Vagina (tissue), 2 donors: ENCODE data around the gene ALS2.

Source experiments
- POLR2AphosphoS5 ChIP-seq, 2 donors: sonication (generic); formaldehyde crosslinking; IDR thresholded peaks; one replicate each; pipeline ENCODE4 v1.9.0; 2017; ENCODE audit warnings: antibody characterized with exemption in 2 of 2, mild to moderate bottlenecking in 2 of 2, low read depth in 1 of 2; ENCODE audit not compliant: insufficient read depth in 1 of 2
- TF ChIP-seq, protein P1 (sequence below), 3 experiments: fragments of 450-650 bp in 2 of 3; fragments of 200-600 bp in 1 of 3; sonication (generic) in 1 of 3; IDR thresholded peaks; one replicate each; pipeline ENCODE4 v1.5.1; 2017 to 2019; ENCODE audit warnings: antibody characterized with exemption in 3 of 3, mild to moderate bottlenecking in 2 of 3, moderate library complexity in 2 of 3

DNA sequence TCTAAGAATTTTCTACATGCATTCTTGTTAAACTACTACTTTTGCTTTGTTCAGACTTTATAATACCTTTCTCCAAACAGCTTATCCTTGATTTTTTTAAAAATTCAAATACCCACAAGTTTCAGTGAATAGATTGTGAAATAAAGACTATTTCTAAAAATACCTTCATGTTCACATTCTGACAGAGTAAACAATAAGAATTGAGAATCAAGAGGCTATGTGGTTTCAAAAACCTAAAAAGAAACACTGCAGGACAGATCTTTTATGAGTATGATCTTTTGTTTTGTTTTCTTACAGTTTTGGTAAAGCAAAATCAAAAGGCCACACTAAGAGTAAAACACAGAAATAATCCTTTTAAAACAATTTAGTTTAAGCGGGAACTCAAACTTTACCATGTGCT is 21.2 kb downstream of the ALS2 start:
- TF ChIP-seq, protein P1, sequence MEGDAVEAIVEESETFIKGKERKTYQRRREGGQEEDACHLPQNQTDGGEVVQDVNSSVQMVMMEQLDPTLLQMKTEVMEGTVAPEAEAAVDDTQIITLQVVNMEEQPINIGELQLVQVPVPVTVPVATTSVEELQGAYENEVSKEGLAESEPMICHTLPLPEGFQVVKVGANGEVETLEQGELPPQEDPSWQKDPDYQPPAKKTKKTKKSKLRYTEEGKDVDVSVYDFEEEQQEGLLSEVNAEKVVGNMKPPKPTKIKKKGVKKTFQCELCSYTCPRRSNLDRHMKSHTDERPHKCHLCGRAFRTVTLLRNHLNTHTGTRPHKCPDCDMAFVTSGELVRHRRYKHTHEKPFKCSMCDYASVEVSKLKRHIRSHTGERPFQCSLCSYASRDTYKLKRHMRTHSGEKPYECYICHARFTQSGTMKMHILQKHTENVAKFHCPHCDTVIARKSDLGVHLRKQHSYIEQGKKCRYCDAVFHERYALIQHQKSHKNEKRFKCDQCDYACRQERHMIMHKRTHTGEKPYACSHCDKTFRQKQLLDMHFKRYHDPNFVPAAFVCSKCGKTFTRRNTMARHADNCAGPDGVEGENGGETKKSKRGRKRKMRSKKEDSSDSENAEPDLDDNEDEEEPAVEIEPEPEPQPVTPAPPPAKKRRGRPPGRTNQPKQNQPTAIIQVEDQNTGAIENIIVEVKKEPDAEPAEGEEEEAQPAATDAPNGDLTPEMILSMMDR (IDR thresholded peaks at IDR 0.05) = no peak
- TF ChIP-seq POLR2AphosphoS5 (IDR thresholded peaks at IDR 0.05; ENCODE audit: insufficient read depth in 1 of 2, low read depth in 1 of 2) = no peak
